Adrenal gland (tissue), 5 donors: ENCODE data around the gene RPS6KA2.

Experiments used
- POLR2A ChIP-seq, 2 donors: fragments of 450-650 bp; IDR thresholded peaks; one replicate each; pipeline ENCODE4 v1.6.1; 2017; ENCODE audit warnings: antibody characterized with exemption in 2 of 2, mild to moderate bottlenecking in 2 of 2, moderate library complexity in 1 of 2
- TF ChIP-seq, protein P1 (sequence below), 6 experiments: fragments of 450-650 bp in 4 of 6; fragments of 200-600 bp in 2 of 6; sonication (generic) in 1 of 6; IDR thresholded peaks; 1 replicate in 5 of 6; 2 replicates in 1 of 6; pipeline versions ENCODE4 v1.5.1 to v1.8.0; 2016 to 2021; ENCODE audit warnings: antibody characterized with exemption in 6 of 6, mild to moderate bottlenecking in 2 of 6, moderate library complexity in 1 of 6
- donor health status: DM: no; HTN: no; CAD: no.

DNA sequence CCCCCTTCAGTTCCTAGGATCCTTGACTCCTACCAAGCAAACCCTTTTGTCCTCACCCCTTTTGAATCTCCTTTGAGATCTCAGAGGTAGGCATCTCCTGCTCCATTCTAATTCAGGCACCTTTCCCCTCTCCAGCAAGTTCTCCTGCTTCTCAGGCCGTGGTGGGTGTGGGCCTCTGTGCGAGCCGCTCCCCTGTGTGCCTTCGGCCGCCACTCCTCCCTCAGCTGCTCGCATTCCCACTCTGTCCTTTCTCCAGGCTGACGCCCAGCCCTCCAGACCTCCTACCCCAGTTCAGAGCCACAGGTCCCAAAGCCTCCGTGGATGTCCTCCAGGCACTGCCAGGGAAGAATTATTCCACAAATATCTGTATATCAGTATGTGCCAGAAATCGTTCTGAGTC lies 19.7 kb upstream of the RPS6KA2 start:
- TF ChIP-seq, protein P1, sequence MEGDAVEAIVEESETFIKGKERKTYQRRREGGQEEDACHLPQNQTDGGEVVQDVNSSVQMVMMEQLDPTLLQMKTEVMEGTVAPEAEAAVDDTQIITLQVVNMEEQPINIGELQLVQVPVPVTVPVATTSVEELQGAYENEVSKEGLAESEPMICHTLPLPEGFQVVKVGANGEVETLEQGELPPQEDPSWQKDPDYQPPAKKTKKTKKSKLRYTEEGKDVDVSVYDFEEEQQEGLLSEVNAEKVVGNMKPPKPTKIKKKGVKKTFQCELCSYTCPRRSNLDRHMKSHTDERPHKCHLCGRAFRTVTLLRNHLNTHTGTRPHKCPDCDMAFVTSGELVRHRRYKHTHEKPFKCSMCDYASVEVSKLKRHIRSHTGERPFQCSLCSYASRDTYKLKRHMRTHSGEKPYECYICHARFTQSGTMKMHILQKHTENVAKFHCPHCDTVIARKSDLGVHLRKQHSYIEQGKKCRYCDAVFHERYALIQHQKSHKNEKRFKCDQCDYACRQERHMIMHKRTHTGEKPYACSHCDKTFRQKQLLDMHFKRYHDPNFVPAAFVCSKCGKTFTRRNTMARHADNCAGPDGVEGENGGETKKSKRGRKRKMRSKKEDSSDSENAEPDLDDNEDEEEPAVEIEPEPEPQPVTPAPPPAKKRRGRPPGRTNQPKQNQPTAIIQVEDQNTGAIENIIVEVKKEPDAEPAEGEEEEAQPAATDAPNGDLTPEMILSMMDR (IDR thresholded peaks at IDR 0.05), result no peak
- no peak for TF ChIP-seq POLR2A (IDR thresholded peaks at IDR 0.05)
